HepG2 (cell line): Measurements from ENCODE around the gene UNC5CL. TPM values are rescaled to one million over a fixed set of nuclear protein-coding genes. Genes with fewer than 3 reads are reported as not detected.

ENCODE experiments used
- ASH2L ChIP-seq: fragments of 300-600, 200-600 bp; sonication (generic); IDR thresholded peaks from 2 replicates; pipeline ENCODE4 v1.7.0; 2017; ENCODE audit warnings: low read depth, mild to moderate bottlenecking, moderate library complexity, mixed read lengths, low read length; ENCODE audit not compliant: insufficient read length
- ATRX ChIP-seq: sonication (generic); formaldehyde crosslinking; IDR thresholded peaks from 2 replicates; pipeline ENCODE4 v1.4.0; 2020; ENCODE audit warnings: missing genetic modification reagents, borderline replicate concordance
- BORCS8-MEF2B ChIP-seq: sonication (generic); formaldehyde crosslinking; IDR thresholded peaks from 2 replicates; pipeline ENCODE4 v1.8.0; 2022; ENCODE audit warnings: mild to moderate bottlenecking, missing genetic modification reagents
- GTF2F1 ChIP-seq: fragments of 150-350 bp; IDR thresholded peaks from 2 replicates; pipeline ENCODE4 v1.6.1; 2014; ENCODE audit warnings: low read length
- HNF4A ChIP-seq: sonication (generic); formaldehyde crosslinking; IDR thresholded peaks from 2 replicates; pipeline ENCODE4 v1.4.0; 2020; ENCODE audit warnings: missing genetic modification reagents
- HNRNPUL1 ChIP-seq: fragments of 200-400 bp; formaldehyde crosslinking; IDR thresholded peaks from 2 replicates; pipeline ENCODE4 v1.6.1; 2017; ENCODE audit warnings: low read depth, mild to moderate bottlenecking, low read length, moderate library complexity
- JUN ChIP-seq: sonication (generic); formaldehyde crosslinking; IDR thresholded peaks from 2 replicates; pipeline ENCODE4 v1.4.0; 2020; ENCODE audit warnings: mild to moderate bottlenecking, missing genetic modification reagents
- KLF13 ChIP-seq: sonication (generic); formaldehyde crosslinking; IDR thresholded peaks from 2 replicates; pipeline ENCODE4 v1.4.0; 2020; ENCODE audit warnings: mild to moderate bottlenecking, missing genetic modification reagents
- KLF9 ChIP-seq: IDR thresholded peaks from 2 replicates; pipeline ENCODE4 v1.6.1; 2016; ENCODE audit warnings: low read depth
- NCOR1 ChIP-seq: fragments of 200-600 bp; sonication (generic); IDR thresholded peaks from 2 replicates; pipeline ENCODE4 v1.7.0; 2017; ENCODE audit warnings: antibody characterized with exemption, low read length, borderline replicate concordance
- NFE2 ChIP-seq: sonication (generic); formaldehyde crosslinking; IDR thresholded peaks from 2 replicates; pipeline ENCODE4 v1.4.0; 2020; ENCODE audit warnings: missing genetic modification reagents
- NRL ChIP-seq: sonication (generic); formaldehyde crosslinking; IDR thresholded peaks from 2 replicates; pipeline ENCODE4 v1.5.0; 2020; ENCODE audit warnings: missing genetic modification reagents, mild to moderate bottlenecking, moderate library complexity, borderline replicate concordance
- PRPF4 ChIP-seq: fragments of 200-400 bp; formaldehyde crosslinking; IDR thresholded peaks from 2 replicates; pipeline ENCODE4 v1.6.1; 2016; ENCODE audit warnings: low read length, low read depth; ENCODE audit not compliant: poor library complexity, severe bottlenecking
- REXO4 ChIP-seq: sonication (generic); formaldehyde crosslinking; IDR thresholded peaks from 2 replicates; pipeline ENCODE4 v1.8.0; 2022; ENCODE audit warnings: missing genetic modification reagents, mild to moderate bottlenecking, borderline replicate concordance
- SIX1 ChIP-seq: sonication (generic); formaldehyde crosslinking; IDR thresholded peaks from 2 replicates; pipeline ENCODE4 v1.4.0; 2020; ENCODE audit warnings: missing genetic modification reagents, borderline replicate concordance
- SP2 ChIP-seq: sonication (generic); formaldehyde crosslinking; IDR thresholded peaks from 2 replicates; pipeline ENCODE4 v1.5.1; 2020; ENCODE audit warnings: mild to moderate bottlenecking, missing genetic modification reagents
- ZC3H13 ChIP-seq: sonication (generic); formaldehyde crosslinking; IDR thresholded peaks from 2 replicates; pipeline ENCODE4 v1.8.1; 2023; ENCODE audit warnings: mild to moderate bottlenecking, missing genetic modification reagents, moderate library complexity
- ZNF484 ChIP-seq: sonication (generic); formaldehyde crosslinking; IDR thresholded peaks from 2 replicates; pipeline ENCODE4 v1.5.1; 2020; ENCODE audit warnings: mild to moderate bottlenecking, low read depth, missing genetic modification reagents, borderline replicate concordance
- ZSCAN29 ChIP-seq: sonication (generic); formaldehyde crosslinking; conservative IDR thresholded peaks from 2 replicates; pipeline ENCODE4 v1.4.0; 2020; ENCODE audit warnings: mild to moderate bottlenecking, missing genetic modification reagents
- polyA plus RNA-seq, 8 experiments: library from polyadenylated mRNA; depleted of rRNA in 3 of 8; stranded (reverse) in 7 of 8; unstranded in 1 of 8; fragments of >200 nt; fragmentation: Illumina TruSeq in 4 of 8; extraction: Trizol in 4 of 8; gene quantifications; 2 replicates each; pipeline versions ENCODE4 v1.2.1 to v1.2.3, GENCODE V29; 2011 to 2016; ENCODE audit warnings: low read depth in 4 of 8, missing spikeins in 1 of 8, mixed read lengths in 1 of 8; ENCODE audit not compliant: insufficient read depth in 1 of 8
- total RNA-seq, 5 experiments: library from RNA; depleted of rRNA; stranded (reverse); fragments of >200 nt; fragmentation: Illumina TruSeq; extraction: Trizol; gene quantifications; 2 replicates each; pipeline ENCODE4 v1.2.3, GENCODE V29; 2016; ENCODE audit warnings: low read depth in 1 of 5
- TF ChIP-seq, protein P1 (sequence below): sonication (generic); formaldehyde crosslinking; IDR thresholded peaks from 2 replicates; pipeline ENCODE4 v1.4.0; 2020; ENCODE audit warnings: missing genetic modification reagents
- TF ChIP-seq, protein P2 (sequence below): sonication (generic); formaldehyde crosslinking; IDR thresholded peaks from 2 replicates; pipeline ENCODE4 v1.4.0; 2020; ENCODE audit warnings: low read depth, mild to moderate bottlenecking, missing genetic modification reagents
- TF ChIP-seq, protein P3 (sequence below): sonication (generic); formaldehyde crosslinking; IDR thresholded peaks from 2 replicates; pipeline ENCODE4 v1.8.1; 2023; ENCODE audit warnings: mild to moderate bottlenecking, missing genetic modification reagents

UNC5CL gene
- total and polyA plus RNA-seq, 2 of the 13 experiments (the other 11 are each of a cell fraction or from before 2014, with no cell fraction given) = 2.4 to 2.5 TPM

DNA sequence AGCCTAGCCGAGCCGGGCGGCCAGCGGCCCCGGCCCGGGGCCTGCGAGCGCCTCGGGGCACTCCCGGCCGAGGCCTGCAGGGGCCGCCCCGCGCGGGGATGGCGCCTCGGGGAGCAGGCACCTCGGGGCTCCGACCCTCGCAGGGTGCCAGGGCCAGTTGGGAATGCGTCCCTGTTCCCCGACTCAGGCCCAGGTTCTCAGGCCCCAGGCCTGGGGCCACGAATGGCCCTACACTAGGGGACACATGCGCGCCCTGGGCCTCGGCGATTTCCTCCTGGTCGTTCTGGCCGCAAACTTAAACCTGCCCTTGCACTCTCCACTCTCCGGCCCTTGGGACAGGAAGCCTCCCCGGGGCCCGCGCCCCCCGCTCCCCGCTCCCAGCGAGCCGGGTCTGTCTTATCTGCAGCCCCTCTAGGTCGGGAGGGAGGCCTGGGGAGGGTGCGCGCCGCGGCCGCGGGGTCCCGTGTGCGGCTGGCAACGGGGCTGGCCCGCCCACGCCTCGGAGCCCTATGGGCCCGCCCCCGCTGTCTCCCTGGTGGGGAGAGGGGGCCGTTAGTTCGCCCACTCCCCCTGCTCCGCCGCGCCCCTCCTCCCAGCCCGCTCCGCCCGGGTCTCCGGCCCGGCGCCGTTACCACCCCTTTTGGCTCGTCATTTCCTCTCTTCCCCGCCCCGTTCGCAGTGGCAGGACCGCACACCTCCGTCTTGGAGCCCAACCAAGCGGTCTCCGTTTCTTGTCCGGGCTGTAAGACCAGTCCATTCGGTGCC, 34.4 kb upstream of the UNC5CL start (continued):
- TF ChIP-seq ZC3H13 (CRISPR knock-in tag) (no peak), REXO4 (CRISPR knock-in tag) (no peak; the same call in 1 of the 2 replicates), JUN (CRISPR knock-in tag) (no peak), SP2 (CRISPR knock-in tag) (peak; percentile 17; the same call in 1 of the 2 replicates), BORCS8-MEF2B (no peak; the same call in 1 of the 2 replicates), ATRX (CRISPR knock-in tag) (no peak), KLF13 (CRISPR knock-in tag) (peak; percentile 89; the same call in 1 of the 2 replicates), HNF4A (no peak; the same call in 1 of the 2 replicates), GTF2F1 (no peak), ASH2L (peak; percentile 59), HNRNPUL1 (no peak), NRL (CRISPR knock-in tag) (0 out of 2 replicates have a peak, but pooled peaks have one; percentile 51), NCOR1 (no peak), ZSCAN29 (CRISPR knock-in tag) (0 out of 2 replicates have a peak, but pooled peaks have one; percentile 13), KLF9 (CRISPR knock-in tag) (no peak; the same call in 1 of the 2 replicates), ZNF484 (CRISPR knock-in tag) (no peak), NFE2 (no peak), PRPF4 (no peak), SIX1 (CRISPR knock-in tag) (no peak)
- TF ChIP-seq, protein P1, sequence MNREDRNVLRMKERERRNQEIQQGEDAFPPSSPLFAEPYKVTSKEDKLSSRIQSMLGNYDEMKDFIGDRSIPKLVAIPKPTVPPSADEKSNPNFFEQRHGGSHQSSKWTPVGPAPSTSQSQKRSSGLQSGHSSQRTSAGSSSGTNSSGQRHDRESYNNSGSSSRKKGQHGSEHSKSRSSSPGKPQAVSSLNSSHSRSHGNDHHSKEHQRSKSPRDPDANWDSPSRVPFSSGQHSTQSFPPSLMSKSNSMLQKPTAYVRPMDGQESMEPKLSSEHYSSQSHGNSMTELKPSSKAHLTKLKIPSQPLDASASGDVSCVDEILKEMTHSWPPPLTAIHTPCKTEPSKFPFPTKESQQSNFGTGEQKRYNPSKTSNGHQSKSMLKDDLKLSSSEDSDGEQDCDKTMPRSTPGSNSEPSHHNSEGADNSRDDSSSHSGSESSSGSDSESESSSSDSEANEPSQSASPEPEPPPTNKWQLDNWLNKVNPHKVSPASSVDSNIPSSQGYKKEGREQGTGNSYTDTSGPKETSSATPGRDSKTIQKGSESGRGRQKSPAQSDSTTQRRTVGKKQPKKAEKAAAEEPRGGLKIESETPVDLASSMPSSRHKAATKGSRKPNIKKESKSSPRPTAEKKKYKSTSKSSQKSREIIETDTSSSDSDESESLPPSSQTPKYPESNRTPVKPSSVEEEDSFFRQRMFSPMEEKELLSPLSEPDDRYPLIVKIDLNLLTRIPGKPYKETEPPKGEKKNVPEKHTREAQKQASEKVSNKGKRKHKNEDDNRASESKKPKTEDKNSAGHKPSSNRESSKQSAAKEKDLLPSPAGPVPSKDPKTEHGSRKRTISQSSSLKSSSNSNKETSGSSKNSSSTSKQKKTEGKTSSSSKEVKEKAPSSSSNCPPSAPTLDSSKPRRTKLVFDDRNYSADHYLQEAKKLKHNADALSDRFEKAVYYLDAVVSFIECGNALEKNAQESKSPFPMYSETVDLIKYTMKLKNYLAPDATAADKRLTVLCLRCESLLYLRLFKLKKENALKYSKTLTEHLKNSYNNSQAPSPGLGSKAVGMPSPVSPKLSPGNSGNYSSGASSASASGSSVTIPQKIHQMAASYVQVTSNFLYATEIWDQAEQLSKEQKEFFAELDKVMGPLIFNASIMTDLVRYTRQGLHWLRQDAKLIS = no peak; the same call in 1 of the 2 replicates
- TF ChIP-seq, protein P2, sequence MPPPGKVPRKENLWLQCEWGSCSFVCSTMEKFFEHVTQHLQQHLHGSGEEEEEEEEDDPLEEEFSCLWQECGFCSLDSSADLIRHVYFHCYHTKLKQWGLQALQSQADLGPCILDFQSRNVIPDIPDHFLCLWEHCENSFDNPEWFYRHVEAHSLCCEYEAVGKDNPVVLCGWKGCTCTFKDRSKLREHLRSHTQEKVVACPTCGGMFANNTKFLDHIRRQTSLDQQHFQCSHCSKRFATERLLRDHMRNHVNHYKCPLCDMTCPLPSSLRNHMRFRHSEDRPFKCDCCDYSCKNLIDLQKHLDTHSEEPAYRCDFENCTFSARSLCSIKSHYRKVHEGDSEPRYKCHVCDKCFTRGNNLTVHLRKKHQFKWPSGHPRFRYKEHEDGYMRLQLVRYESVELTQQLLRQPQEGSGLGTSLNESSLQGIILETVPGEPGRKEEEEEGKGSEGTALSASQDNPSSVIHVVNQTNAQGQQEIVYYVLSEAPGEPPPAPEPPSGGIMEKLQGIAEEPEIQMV (CRISPR knock-in tag) = no peak; the same call in 1 of the 2 replicates
- TF ChIP-seq, protein P3, sequence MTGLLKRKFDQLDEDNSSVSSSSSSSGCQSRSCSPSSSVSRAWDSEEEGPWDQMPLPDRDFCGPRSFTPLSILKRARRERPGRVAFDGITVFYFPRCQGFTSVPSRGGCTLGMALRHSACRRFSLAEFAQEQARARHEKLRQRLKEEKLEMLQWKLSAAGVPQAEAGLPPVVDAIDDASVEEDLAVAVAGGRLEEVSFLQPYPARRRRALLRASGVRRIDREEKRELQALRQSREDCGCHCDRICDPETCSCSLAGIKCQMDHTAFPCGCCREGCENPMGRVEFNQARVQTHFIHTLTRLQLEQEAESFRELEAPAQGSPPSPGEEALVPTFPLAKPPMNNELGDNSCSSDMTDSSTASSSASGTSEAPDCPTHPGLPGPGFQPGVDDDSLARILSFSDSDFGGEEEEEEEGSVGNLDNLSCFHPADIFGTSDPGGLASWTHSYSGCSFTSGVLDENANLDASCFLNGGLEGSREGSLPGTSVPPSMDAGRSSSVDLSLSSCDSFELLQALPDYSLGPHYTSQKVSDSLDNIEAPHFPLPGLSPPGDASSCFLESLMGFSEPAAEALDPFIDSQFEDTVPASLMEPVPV (CRISPR knock-in tag) = 0 out of 2 replicates have a peak, but pooled peaks have one; percentile 62
